ENCODE measurements around the gene CRKL. TPM values are rescaled to one million over a fixed set of nuclear protein-coding genes. Genes with fewer than 3 reads are reported as not detected.

Gene CRKL
- polyA plus RNA-seq, 1 donor: 50.4 TPM

GRCh38 chr22:20983081-20983771 lies 66.0 kb downstream of the CRKL start:
- no peak for DNase-seq

- no peak for DNase-seq
These were observed 68.5 kb downstream of the CRKL start for GRCh38 chr22:20985720-20986119.

GRCh38 chr22:20986365-20986764 lies 69.2 kb downstream of the CRKL start:
- DNase-seq: no peak

- DNase-seq: no peak
These were observed 70.2 kb downstream of the CRKL start for GRCh38 chr22:20987375-20987774.

GRCh38 chr22:20988573-20989322 lies 71.5 kb downstream of the CRKL start:
- DNase-seq: no peak

- no peak for DNase-seq
These were observed 72.3 kb downstream of the CRKL start for GRCh38 chr22:20989323-20990138.

DNA sequence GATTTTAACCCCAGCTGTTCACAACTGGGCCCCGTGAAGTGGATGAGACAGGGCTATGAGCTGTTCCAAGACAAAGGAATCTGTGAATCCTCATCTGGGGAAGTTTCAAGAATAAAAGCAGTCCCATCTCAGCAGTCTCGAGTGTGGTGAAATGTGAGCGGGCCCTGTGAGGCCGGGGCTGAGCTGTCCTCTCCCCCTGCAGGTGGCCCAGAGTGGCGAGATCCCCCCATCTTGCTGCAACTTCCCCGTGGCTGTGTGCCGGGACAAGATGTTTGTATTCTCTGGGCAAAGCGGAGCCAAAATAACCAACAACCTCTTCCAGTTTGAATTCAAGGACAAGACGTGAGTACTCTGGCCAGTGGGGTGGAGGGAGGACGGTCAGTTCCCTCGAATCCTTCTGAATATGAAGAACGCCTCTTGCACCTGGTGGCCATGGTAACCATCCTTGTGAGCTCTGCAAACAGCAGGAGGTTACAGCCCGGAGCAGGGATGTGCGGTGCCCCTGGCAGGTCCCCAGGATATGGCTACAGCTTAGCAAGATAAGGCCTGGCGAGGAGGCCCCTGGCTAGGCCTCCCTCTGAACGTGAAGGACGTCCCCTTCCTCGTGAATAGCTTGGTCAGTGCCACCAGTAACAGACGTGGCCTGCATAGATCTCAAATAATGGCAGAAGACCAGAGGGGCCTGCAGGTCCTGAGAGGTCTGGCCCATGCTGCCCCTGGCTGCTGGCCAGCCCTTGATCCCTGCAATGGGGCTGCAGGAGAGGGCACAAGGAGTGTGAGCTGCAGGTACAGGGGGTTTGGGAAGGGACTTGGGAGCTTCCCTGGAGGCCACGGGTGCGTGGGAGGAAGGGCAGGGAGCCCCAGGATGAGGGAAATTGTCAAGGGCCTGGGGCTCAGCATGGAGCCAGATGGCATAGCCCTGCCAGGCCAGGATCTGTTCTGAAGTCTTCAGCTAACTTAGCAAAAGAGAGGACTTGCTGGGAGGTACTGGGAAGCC lies 73.3 kb downstream of the CRKL start:
- DNase-seq: no peak

GRCh38 chr22:20991252-20992055 lies 74.2 kb downstream of the CRKL start:
- DNase-seq: no peak

- no peak for DNase-seq
These were observed 74.8 kb downstream of the CRKL start for GRCh38 chr22:20992056-20992442.

DNA sequence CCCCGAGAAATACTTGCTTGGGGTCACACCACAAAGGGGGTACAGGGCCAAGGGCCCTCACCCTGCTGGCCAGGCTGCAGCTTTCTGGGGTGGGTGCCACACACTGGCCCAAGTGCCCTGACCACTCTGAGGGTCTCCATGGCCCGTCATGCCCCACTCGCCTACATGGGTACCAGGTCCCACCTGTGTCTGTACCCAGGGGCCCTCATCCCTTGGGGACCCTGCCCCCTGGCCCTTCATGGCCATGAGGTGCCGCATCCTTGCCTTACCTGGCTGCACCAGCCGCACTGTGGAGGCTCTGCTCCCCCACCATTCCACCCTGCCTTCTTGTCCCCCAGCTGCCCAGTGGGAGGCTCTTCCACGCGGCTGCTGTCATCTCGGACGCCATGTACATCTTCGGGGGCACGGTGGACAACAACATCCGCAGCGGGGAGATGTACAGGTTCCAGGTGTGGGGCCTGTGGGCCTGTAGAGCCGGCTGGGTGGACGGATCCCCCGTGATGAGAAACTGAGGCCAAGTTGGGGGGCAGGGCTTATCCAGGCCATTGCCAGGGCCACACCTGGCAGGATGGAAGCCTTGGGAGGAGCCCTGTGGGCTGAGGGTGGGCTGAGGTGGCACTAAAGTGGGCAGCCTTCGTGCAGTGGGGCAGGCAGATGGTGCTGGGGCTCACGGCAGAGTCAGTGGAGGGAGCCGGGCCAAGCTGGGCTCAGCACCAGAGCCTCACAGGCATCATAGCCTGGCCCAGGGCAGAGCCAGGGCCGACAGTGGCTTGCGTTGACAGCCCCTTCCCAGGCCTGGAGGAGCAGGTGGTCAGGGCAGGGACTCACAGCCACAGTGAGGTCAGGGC lies 75.5 kb downstream of the CRKL start:
- DNase-seq: no peak

- no peak for DNase-seq
These were observed 76.3 kb downstream of the CRKL start for GRCh38 chr22:20993304-20994127.

GRCh38 chr22:20994128-20994901 lies 77.1 kb downstream of the CRKL start:
- DNase-seq: no peak

GRCh38 chr22:20994902-20995241 lies 77.7 kb downstream of the CRKL start:
- no peak for DNase-seq

DNA sequence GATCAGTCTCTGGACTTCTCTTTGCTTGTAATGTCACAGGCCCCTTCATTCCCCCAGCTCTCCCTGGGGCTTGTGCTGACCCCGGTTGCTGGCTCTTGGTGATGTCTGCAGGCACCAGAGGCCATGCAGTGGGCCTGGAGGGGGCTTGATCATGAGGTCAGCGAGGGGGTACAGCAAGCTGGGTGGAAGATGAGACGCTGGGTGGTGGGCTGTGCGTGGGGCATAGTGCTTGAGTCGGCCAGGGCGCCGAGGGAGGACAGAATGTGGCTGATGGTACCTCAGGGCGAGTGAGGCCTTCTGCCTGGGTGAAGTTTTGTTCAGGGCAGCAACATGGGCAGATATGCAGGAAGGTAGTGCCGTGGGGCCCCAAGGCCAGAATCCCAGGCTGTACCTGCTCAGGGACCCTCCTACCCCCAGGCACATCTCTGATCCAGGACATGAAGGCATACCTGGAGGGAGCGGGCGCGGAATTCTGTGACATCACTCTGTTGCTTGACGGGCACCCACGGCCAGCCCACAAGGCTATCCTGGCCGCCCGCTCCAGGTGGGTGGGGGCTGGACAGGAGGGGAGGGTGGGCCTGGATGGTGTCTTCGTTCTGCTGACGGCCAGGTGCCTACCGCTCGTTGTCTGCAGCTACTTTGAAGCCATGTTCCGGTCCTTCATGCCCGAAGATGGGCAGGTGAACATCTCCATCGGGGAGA lies 78.3 kb downstream of the CRKL start:
- no peak for DNase-seq

- no peak for DNase-seq
These were observed 78.8 kb downstream of the CRKL start for GRCh38 chr22:20996031-20996410.

GRCh38 chr22:20996598-20997535 lies 79.7 kb downstream of the CRKL start:
- DNase-seq: no peak

Data from hindlimb muscle (tissue), 1 donor.